D721Med (cell line): Measurements from ENCODE around the gene GLB1L.

Experiments
- DNase-seq: peaks from one replicate; pipeline ENCODE4 v3.0.0; 2011; ENCODE audit warnings: low spot score; ENCODE audit not compliant: insufficient read length
- FAIRE-seq: peaks from 2 replicates; lab custom pipeline; 2011; peaks lifted over from hg19 to GRCh38; lab: Jason Lieb, UNC
- TF ChIP-seq, protein P1 (sequence below): IDR thresholded peaks from 2 replicates; pipeline ENCODE4 v1.5.1; 2012; ENCODE audit warnings: mild to moderate bottlenecking, control low read depth; ENCODE audit not compliant: insufficient read depth; ENCODE audit errors: missing control alignments

Gene GLB1L

DNA sequence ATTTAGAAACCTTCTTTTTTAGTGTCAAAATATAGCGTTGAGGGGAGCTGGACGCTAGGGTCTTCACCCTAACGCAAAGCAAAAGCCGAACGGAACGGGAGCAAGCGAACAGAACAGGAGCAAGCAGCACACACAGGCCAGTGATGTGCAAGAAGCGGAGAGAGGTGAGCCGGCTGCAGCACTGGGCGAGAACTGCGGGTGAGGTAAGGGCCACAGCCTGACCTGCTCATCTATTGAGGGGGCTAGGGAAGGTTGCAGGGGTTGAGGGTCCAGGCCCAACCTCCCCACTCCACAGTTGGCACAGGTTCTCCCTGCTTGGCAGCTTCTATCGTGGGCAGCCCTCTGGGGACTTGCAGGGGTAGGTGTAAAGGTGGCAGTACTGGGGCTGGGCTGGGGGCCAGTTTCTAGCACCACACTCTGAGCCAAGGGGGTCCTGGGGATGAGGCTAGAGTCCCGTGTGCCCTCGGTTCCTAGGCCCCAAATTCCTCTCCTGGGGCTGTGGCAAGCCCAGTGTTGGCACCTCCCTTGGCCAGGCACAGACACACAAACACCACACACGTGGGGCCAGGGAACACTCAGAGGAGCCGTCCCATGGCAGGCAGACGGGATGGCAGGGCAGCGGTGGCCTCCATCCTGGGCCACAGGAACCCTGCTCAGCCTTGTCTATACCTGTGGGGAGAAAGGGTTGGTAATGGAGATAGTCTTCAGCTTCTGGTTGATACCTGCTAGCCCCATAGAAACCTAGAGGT is 25.3 kb downstream of the GLB1L start:
- FAIRE-seq (no peak), DNase-seq (no peak)
- TF ChIP-seq, protein P1, sequence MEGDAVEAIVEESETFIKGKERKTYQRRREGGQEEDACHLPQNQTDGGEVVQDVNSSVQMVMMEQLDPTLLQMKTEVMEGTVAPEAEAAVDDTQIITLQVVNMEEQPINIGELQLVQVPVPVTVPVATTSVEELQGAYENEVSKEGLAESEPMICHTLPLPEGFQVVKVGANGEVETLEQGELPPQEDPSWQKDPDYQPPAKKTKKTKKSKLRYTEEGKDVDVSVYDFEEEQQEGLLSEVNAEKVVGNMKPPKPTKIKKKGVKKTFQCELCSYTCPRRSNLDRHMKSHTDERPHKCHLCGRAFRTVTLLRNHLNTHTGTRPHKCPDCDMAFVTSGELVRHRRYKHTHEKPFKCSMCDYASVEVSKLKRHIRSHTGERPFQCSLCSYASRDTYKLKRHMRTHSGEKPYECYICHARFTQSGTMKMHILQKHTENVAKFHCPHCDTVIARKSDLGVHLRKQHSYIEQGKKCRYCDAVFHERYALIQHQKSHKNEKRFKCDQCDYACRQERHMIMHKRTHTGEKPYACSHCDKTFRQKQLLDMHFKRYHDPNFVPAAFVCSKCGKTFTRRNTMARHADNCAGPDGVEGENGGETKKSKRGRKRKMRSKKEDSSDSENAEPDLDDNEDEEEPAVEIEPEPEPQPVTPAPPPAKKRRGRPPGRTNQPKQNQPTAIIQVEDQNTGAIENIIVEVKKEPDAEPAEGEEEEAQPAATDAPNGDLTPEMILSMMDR: no peak

DNA sequence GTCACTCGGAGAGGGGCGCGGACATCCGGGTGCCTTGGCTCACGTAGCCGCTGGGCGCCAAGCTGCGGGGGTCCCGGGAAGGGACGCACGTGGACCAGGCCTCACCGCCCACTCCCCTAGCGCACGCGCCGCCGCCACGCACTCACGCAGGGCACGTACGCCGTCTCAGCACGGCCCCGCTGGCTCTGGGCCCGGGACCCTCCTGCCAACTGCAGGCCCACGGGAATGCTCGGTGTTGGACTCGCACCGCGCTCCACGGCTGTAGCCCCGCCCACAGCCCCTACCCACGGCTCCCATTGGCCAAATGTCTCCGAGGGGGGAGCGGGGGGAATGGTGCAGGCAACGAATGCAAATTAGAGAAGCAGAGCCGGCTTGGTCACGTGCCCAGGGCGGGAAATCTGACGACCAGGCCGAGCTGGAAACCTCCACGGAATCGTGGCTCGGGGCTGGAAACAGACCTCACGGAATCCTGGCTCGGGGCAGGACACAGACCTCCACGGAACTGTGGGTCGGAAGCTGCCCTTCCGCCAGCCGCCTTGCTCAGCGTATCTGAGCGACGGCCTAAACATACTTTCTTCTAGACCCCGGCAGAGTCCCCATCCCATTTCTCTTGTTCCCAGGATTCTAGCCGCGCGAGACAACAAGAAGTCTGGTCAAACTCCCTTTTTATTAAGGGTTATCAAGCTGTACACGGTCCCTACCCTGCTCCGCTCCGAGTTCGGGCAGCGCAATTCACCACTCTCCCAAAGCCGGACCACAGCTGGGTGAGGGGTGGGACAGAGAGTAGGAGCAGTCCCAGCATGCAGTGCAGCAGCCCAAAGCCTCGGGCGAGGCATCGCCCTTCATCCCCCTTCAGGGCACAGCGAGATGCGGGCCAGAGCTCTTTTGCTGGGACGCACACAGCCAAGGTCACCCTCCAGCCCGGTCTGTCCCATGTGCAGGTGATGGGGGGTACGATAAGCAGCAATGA is 26.2 kb downstream of the GLB1L start, which contains the start of gene ABCB6:
Gene ABCB6 (minus strand): TSS at position 227 of the 970 bp plus-strand sequence. CDS start 285 bp downstream, outside the sequence.
- FAIRE-seq (no peak), DNase-seq (peak; percentile 98)
- TF ChIP-seq, protein P1: no peak

DNA sequence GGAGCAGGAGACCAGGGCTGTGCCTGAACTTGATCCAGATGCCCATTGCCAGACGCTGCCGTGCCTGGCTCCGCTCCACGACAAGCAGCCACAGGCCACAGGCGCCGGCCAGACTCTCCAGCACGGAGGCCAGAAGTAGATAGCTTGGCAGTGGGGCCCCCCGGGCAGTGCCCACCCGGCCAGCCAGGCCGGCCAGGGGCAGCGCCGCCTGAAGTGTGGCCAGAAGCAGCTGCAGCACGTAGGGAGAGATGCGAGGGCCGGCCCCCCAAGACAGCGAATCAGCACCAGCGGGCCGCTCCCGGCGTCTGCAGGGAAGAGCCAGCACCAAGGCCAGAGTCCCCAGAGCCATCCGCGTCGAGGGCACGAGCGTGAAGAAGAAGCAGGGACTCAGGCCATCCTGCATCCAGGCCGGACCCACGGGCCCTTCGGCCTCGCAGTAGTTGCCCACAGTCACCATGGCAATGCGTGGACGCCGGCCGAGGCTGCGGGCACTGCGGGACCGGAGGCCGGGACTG is 27.0 kb downstream of the GLB1L start:
- DNase-seq (no peak), FAIRE-seq (no peak)
- TF ChIP-seq, protein P1: no peak

DNA sequence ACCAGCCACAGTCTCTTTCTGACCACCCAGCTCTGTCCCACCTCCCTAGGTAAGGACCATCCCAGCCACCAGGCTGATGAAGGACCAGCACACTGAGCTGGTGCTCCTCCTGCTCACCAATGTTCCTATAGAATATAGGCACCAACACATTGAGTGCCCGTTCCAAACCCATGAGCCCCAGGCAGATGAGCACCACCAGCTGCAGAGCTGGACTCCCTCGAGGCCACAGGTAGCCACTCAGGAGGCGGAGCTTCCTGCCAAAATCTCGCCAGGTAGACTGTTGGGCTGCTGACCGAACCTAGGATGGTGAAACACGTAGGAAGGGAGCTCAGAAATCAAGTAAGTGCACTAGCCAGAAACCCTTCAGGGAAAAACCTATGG is 28.7 kb downstream of the GLB1L start:
- DNase-seq (no peak), FAIRE-seq (no peak)
- TF ChIP-seq, protein P1: no peak

DNA sequence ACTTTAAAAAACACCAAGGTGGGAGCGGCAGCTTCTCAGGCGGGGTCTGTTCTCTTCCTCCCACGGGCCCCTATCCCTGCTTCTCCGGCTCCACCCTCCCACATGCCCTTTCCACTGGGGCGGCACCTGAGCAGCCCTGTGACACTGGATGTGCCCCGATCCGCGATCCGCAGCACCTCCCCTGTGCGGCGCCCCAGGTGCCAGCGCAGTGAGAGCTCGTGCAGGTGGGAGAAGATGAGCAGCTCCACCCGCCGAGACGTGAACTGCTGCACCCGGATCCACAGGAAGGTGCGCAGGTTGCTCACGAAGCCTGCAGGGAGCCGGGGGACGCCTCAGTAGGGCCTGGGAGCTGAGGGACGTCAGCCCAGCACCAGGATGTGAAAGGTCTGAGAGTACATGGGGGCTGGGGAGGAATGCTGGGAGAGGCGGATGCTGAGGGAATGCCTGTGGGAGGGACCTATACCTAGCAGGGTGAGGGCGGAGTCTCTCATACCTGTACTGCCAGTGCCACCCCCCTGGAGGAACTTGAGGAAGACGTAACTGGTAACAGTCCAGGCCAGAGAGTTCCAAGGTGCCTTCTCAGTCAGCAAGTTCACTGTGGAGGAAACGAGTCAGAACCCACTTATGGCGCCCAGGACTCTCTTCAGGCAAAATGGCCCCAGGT is 29.2 kb downstream of the GLB1L start:
- TF ChIP-seq, protein P1: no peak
- FAIRE-seq: no peak
- no peak for DNase-seq

DNA sequence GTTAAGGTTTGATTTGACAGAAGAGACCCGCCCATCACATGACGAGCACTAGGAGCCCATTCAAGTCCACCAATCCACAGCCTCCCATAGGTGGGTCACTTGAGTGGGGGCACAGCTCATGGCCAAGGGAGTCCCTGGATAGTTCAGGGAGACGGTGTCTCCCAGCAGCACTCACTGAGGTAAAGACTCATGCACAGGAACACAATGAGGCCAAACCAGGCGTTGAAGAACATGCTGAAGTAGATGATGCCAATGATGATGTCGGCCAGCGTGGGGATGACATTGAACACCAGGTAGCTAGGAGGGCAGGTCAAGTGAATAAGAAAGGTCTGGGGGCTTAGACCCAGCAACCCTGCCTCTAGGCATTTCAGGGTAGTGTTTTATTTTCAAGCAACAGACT is 30.5 kb downstream of the GLB1L start:
- TF ChIP-seq, protein P1: no peak
- FAIRE-seq (no peak), DNase-seq (no peak)
